ENCODE measurements around the gene BICC1. TPM values are rescaled to one million over a fixed set of nuclear protein-coding genes. Genes with fewer than 3 reads are reported as not detected.

Gene BICC1
- total RNA-seq, 2 donors from 2014 or later, result 8.3 to 15.7 TPM

GRCh38 chr10:58721601-58722281 lies 209.1 kb downstream of the BICC1 start:
- no peak overlapping the region for H3K27ac ChIP-seq
- H3K36me3 ChIP-seq, result no peaks in the 10 kb centered on the region
- no peaks in the 10 kb centered on the region for H3K27me3 ChIP-seq
- no peaks in the 10 kb centered on the region for H3K9me3 ChIP-seq
- DNase-seq (ENCODE audit: low spot score), result no peak
- no peaks in the 10 kb centered on the region for H3K4me1 ChIP-seq
- no peak overlapping the region for H3K4me3 ChIP-seq
- TF ChIP-seq CTCF (IDR thresholded peaks at IDR 0.05), result no peak

GRCh38 chr10:58723186-58723585 lies 210.5 kb downstream of the BICC1 start:
- H3K27me3 ChIP-seq, result no peaks in the 10 kb centered on the region
- no peak for TF ChIP-seq CTCF (IDR thresholded peaks at IDR 0.05)
- H3K36me3 ChIP-seq, result no peaks in the 10 kb centered on the region
- H3K4me3 ChIP-seq, result no peak overlapping the region
- H3K27ac ChIP-seq, result peak overlapping the region in 1 of 2 donors; percentile 8
- H3K4me1 ChIP-seq, result no peaks in the 10 kb centered on the region
- H3K9me3 ChIP-seq, result no peaks in the 10 kb centered on the region
- DNase-seq (ENCODE audit: low spot score), result no peak

DNA sequence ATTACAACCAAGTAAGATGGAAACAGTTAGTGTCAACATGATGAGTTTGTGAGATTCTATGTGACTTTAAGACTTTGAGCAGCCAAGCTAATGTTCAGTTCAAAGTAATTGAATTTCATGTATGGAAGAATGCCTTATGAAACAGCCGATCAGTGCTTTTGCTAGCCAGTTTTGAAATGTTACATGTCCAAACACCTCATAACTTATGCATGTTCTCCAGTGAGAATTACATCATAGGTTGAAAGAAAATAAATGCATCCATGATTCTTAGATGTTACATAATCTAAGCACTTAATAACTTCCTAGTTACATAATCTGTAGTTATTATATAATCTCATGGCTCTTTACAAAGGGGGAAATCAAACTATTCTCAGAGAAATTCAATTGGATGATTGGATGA lies 211.3 kb downstream of the BICC1 start:
- no peak overlapping the region for H3K27ac ChIP-seq
- TF ChIP-seq CTCF (IDR thresholded peaks at IDR 0.05), result no peak

DNA sequence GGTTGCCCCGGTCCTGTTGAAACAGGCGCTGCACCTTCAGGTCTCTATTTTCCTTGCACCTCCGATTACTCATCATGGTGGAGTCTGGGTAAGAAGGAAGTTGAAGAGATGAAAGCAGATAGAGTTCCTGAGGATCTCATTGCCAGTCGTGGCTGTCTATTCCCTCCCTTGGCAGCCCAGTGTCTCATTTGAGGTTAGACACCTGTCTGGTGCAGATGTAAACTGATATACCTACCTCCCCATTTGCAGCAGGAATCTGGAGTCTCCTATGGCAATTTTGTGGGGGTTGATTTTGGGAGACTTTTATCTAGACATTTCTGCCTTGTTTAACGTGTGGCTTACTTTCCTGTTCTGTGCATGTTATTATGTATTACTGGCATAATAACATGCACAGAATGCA lies 212.1 kb downstream of the BICC1 start:
- no peaks in the 10 kb centered on the region for H3K4me1 ChIP-seq
- H3K36me3 ChIP-seq, result no peaks in the 10 kb centered on the region
- TF ChIP-seq CTCF (IDR thresholded peaks at IDR 0.05), result no peak
- peaks cover 0 to 3% of the 10 kb centered on the region in 2 donors for H3K9me3 ChIP-seq
- no peak overlapping the region for H3K27ac ChIP-seq
- no peaks in the 10 kb centered on the region for H3K27me3 ChIP-seq
- no peak for DNase-seq (ENCODE audit: low spot score)
- no peak overlapping the region for H3K4me3 ChIP-seq

More for the DNA sequence above, 211.3 kb downstream of the BICC1 start:
- Histone ChIP-seq H3K9me3 (peaks cover 0 to 3% of the 10 kb centered on the region in 2 donors), H3K36me3 (no peaks in the 10 kb centered on the region), H3K27me3 (no peaks in the 10 kb centered on the region), H3K4me3 (no peak overlapping the region), H3K4me1 (no peaks in the 10 kb centered on the region)
- no peak for DNase-seq (ENCODE audit: low spot score)

- Histone ChIP-seq H3K4me1 (no peaks in the 10 kb centered on the region), H3K27ac (no peak overlapping the region), H3K4me3 (no peak overlapping the region), H3K9me3 (peaks cover 0 to 4% of the 10 kb centered on the region in 2 donors), H3K27me3 (no peaks in the 10 kb centered on the region), H3K36me3 (no peaks in the 10 kb centered on the region)
- no peak for DNase-seq (ENCODE audit: low spot score)
- no peak for TF ChIP-seq CTCF (IDR thresholded peaks at IDR 0.05)
Measured at GRCh38 chr10:58725901-58726300, 213.2 kb downstream of the BICC1 start.

GRCh38 chr10:58727633-58728032 lies 215.0 kb downstream of the BICC1 start:
- no peak for TF ChIP-seq CTCF (IDR thresholded peaks at IDR 0.05)
- Histone ChIP-seq H3K4me1 (no peaks in the 10 kb centered on the region), H3K36me3 (no peaks in the 10 kb centered on the region), H3K4me3 (no peak overlapping the region), H3K9me3 (peaks cover 3 to 9% of the 10 kb centered on the region in 2 donors), H3K27ac (no peak overlapping the region), H3K27me3 (no peaks in the 10 kb centered on the region)
- DNase-seq (ENCODE audit: low spot score), result no peak
